Omental fat pad (tissue), 4 donors: ENCODE measurements around the gene B9D2. TPM values are rescaled to one million over a fixed set of nuclear protein-coding genes. Genes with fewer than 3 reads are reported as not detected.
"Not testable (repeated sequence)": the region's sequence is repeated elsewhere in the genome, so short reads cannot be mapped to it uniquely, and the experiment has no call there.

Experiments used
- ATAC-seq: fragments of 150-250 bp; one replicate; pipeline ENCODE4 v1.9.1; 2016; ENCODE audit warnings: mild to moderate bottlenecking, moderate library complexity; ENCODE audit not compliant: low FRiP score
- DNase-seq: peaks from one replicate; pipeline ENCODE4 v3.0.0-alpha.2; 2019; ENCODE audit warnings: low spot score
- total RNA-seq, 4 donors: library from RNA; depleted of rRNA; stranded (reverse); fragments of >200 nt; gene quantifications; one replicate each; pipeline ENCODE4 v1.1.0, GENCODE V29; 2016
- TF ChIP-seq, protein P1 (sequence below), 3 donors: fragments of 450-650 bp; IDR thresholded peaks; one replicate each; pipeline ENCODE4 v1.5.1; 2016 to 2017; ENCODE audit warnings: antibody characterized with exemption in 3 of 3, mild to moderate bottlenecking in 3 of 3, moderate library complexity in 2 of 3

The B9D2 gene
- total RNA-seq, 4 donors from 2014 or later: 3.3 to 6.8 (median 5.1) TPM

DNA sequence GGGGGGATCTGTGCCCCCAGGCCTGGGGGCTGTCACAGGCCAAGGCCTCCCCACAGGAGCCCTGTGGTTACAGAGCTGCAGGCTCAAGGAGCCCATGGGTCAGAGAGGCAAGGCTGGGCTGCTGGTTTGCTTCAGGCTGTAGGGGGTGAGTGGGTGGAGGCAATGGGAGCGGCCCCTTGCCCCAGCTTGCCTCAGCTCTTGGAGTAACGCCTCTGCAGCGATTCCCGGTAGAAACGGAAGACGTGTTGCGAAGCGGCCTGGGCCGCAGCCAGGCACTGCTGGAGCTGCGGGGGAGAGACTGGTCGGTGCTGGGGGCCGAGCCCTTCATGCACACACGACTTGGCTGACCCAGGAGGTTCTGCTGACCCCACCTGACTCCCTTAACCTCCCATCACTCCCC, 22.5 kb upstream of the B9D2 start:
- ATAC-seq (peak; percentile 90), DNase-seq (peak; percentile 32)
- TF ChIP-seq, protein P1, sequence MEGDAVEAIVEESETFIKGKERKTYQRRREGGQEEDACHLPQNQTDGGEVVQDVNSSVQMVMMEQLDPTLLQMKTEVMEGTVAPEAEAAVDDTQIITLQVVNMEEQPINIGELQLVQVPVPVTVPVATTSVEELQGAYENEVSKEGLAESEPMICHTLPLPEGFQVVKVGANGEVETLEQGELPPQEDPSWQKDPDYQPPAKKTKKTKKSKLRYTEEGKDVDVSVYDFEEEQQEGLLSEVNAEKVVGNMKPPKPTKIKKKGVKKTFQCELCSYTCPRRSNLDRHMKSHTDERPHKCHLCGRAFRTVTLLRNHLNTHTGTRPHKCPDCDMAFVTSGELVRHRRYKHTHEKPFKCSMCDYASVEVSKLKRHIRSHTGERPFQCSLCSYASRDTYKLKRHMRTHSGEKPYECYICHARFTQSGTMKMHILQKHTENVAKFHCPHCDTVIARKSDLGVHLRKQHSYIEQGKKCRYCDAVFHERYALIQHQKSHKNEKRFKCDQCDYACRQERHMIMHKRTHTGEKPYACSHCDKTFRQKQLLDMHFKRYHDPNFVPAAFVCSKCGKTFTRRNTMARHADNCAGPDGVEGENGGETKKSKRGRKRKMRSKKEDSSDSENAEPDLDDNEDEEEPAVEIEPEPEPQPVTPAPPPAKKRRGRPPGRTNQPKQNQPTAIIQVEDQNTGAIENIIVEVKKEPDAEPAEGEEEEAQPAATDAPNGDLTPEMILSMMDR (IDR thresholded peaks at IDR 0.05): no peak

DNA sequence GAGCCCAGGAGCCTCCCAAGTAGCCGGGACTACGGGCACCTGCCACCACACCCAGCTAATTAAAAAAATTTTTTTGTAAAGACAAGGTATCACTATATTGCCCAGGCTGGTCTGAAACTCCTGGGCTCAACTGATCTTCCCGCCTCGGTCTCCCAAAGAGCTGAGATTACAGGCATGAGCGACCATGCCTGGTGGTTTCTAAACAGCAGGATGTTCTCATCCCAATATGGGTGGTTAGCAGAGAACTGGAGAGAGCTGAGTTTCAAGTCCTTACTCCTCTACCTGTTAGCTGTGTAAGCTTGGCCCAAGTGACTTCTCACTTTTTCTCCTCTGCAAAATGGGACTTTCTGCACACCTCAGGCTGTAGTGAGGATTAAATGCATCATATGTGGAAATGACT, 20.4 kb upstream of the B9D2 start:
- ATAC-seq (no peak), DNase-seq (no peak)
- TF ChIP-seq, protein P1 (IDR thresholded peaks at IDR 0.05): no peak

DNA sequence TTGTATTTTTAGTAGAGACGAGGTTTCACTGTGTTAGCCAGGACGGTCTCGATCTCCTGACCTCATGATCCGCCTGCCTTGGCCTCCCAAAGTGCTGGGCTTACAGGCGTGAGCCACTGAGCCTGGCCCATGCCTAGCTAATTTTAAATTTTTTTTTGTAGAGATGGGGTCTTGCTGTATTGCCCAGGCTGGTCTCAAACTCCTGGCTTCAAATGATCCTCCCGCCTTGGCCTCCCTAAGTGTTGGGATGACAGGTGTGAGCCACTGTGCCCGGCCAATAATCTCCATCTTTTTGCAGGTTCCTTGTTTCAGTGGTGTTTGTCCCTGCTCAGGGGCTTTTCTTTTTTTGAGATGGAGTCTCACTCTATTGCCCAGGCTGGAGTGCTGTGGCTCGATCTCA, 17.6 kb upstream of the B9D2 start:
- not testable (repeated sequence) for DNase-seq, ATAC-seq

DNA sequence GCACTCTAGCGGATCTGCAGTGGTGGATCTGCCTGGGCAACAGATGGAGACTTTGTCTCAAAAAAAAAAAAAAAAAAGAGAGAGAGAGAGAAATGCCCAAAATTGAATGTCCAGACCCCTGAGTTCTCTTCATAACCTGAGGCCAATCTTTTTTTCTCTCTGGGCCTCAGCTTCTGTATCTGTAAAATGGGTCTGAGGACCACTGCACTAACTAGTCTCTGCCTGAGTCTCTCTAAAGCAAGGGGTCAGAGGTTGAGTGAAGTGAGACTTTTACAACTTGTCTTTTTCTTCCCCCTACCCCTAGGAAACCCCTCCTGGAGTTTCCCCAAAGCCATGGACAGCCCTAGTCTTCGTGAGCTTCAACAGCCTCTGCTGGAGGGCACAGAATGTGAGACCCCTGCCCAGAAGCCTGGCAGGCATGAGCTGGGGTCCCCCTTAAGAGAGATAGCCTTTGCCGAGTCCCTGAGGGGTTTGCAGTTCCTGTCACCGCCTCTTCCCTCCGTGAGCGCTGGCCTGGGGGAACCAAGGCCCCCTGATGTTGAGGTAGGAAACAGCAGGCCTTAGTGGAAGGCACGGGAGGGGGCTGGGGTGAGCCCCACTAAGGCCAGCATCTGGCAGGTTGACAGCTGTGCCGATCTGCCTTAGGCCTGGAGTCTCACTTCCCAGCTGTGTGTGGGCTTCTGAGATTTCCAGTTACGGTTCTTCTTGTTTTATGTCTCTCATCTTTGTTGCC, 14.2 kb upstream of the B9D2 start:
- ATAC-seq: no peak
- no peak for DNase-seq

DNA sequence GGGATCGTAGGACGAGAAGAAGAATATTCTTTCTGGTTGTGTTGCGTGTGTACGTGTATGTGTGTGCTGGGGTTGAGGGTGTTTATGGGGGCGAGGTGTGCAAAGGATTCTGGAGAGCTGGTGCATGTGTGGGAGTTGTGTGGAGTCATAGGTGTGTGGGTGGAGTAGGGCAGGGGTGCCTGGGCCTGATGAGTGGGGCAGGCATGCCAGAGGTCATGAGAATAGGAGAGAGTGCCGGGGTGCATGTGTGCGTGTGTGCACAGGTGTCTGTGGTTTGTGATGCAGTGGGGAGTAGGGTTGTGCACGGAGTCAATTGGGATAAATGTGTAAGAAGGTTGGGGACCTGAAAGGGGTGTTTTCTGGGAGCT, 13.0 kb upstream of the B9D2 start:
- TF ChIP-seq, protein P1 (IDR thresholded peaks at IDR 0.05): no peak
- ATAC-seq (peak; percentile 78), DNase-seq (no peak)

More for the DNA sequence above, 14.2 kb upstream of the B9D2 start:
- TF ChIP-seq, protein P1 (IDR thresholded peaks at IDR 0.05): no peak

DNA sequence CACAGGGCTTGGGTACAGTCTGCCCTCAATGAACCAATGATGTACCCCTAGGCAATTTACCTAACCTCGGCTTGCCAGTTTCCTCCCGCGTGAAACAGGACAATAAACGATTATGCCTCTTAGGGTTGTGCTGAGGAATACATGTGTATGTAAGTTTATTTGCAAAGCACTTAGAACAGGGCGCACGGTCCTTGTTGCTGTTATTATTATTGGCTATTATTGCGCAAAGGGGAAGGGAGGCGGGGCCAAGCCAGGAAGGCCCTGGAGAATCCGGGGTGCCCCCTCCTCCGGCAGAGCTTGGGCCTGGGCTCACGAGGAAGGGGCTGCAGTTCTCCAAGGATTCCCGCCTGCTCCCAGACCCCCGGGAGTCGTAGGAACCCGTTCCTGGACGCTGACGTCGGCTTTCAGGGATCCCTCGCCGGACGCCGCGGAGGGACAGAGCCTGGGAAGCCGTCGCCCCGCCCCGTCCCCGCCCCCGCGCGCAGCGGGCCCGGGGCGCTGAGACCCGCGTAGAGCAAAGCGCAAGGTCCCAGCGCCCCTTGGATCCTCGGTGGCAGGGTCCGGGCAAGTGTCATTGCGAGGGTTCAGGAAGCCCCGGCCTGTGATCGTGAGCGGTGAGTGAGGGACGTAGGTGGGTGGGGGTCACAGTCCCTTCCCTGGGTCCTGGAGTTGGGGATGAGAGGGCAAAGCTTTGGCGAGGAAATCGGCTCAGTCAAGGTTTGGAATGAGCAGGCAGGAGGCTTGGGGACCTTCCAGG, 12.5 kb upstream of the B9D2 start, which contains the start of gene TMEM91:
Gene TMEM91, plus strand, starts transcription at position 293 of the 757 bp plus-strand sequence. CDS start 1,777 bp downstream, outside the sequence.
- DNase-seq (no peak), ATAC-seq (peak; percentile 54)
- TF ChIP-seq, protein P1 (IDR thresholded peaks at IDR 0.05): no peak

DNA sequence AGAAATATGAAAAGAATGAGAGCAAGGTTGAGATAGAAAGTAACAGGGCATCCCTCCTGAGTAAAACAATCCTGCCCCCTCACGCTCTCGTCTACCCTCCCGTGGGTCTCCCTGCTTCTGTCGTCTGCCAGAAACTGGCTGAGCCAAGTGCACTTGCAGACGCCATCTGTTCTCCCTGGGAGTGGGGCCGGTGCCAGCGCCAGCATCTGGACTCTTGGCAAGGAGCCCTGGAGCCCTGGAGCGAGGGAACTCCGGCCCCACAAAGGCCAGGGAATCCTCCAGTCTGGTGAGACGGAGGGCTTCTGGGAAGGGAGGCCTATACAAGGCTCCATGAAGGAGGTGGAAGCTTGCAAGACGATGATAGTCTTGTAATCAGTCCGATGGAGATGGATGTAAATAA, 10.0 kb upstream of the B9D2 start:
- DNase-seq: no peak
- TF ChIP-seq, protein P1 (IDR thresholded peaks at IDR 0.05): no peak
- ATAC-seq: no peak
